Fibroblast of gingiva (primary cell): ENCODE measurements around the gene PREB.

ENCODE experiments used
- DNase-seq: peaks from one replicate; pipeline ENCODE4 v3.0.0-alpha.2; 2011; ENCODE audit warnings: low read depth

PREB gene

GRCh38 chr2:27095745-27096651 lies 38.4 kb downstream of the PREB start:
- DNase-seq = peak; percentile 58

GRCh38 chr2:27095427-27095744 lies 39.0 kb downstream of the PREB start:
- no peak for DNase-seq

DNA sequence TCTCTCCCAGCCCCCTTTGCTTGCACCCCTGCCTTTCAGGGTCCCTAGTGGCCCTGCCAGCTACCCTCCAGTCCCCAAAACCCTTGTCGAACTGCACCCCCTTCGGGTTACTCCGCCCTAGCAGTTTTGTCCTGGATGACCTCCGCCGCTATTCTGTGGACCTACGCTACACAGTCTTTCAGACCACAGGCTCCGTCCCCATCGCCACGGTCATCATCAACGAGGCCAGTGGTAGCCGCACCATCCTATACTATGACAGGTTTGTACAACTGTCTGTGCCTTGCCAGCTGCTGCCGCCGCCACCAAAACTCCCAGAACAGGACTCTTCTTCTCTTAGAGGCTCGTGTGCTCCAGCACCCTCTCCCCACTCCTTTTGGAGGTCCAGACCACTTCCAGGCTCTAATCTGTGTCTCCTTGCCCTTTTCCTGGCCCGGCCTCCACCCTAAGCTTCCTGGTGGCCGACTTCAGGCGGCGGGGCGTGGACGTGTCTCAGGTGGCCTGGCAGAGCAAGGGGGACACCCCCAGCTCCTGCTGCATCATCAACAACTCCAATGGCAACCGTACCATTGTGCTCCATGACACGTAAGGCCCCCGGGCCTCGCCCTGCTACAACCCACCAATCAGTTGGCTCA lies 40.0 kb downstream of the PREB start:
- no peak for DNase-seq

DNA sequence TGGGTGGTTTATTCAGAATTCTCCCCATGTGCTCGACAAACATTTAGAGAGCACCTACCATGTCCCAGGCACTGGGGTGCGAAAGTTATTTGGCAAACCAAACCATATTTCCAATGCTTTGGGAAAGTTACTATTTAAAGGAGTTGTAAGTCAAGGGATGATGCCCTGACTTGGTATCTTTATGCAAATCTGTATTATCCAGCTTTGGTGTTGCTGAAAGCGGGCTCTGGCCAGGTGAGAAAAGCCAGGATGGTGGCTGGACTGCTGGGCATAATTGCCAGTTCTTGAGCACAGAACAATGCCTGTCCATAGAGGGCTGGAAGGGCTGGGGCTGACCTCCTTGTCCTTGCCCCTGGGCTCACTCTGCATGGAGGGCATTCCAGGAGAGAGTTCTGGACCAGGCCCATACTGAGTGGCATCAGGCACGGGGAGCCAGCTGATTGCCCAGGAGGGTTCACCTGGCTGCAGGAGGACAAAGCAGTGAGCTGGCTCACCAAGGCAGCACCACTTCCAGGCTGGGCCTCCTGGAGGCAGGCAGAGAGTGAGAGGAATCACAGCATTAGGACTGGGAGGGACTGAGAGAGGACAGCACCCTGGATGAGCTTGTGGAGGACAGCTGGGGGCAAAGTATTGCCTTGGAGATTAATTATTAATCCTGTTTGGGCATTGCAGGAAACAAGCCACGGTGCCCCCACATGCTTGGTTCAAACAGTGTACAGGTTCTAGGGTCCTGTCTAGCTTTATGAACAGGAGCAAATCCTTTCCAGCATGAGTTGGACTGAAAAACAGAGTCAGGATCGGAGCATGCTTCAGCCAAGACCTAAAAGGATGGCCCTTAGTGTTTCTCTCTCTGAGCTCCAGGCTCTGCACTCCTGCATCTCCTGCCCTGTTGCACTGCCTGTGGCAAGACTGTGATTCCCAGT lies 40.7 kb downstream of the PREB start:
- no peak for DNase-seq

DNA sequence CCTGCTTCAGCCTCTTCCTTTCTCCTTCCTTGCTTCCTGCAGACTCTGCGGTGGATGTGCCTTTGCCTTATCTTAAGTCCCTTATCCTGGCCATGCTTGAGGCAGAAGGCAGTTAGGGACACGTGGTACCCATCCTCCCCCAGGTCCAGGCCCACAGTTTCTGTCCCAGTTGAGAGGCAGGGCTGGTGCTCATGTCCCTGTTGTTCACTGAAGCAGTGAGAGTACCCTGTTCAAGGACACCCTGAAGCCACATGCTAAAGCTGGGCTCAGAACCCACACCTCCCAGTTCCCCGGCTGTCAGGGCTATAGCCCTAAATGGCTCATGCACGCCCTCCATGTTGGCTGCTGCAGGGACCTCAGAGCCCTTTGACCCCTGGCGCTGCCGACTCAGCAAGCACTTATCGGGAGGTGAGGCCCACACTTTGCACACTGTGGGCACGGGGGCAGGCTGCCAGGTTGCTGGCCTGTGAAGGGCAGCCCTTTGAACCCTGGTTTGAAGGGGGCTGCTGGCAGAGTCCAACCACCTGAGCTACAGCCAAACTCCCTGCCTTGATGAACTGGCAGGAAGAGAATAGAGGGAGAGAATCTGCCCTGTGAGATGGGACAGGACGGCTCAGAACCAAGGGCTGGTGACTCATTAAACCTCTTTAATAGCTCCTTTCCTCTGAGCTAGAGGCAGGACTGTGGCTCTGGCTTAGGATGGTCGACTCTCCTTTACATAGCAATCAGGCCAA lies 41.6 kb downstream of the PREB start:
- no peak for DNase-seq

- no peak for DNase-seq
These were observed 42.4 kb downstream of the PREB start for GRCh38 chr2:27091746-27092695.

GRCh38 chr2:27089111-27089954 lies 45.1 kb downstream of the PREB start:
- no peak for DNase-seq

GRCh38 chr2:27088634-27089033 lies 45.8 kb downstream of the PREB start:
- DNase-seq = no peak

DNA sequence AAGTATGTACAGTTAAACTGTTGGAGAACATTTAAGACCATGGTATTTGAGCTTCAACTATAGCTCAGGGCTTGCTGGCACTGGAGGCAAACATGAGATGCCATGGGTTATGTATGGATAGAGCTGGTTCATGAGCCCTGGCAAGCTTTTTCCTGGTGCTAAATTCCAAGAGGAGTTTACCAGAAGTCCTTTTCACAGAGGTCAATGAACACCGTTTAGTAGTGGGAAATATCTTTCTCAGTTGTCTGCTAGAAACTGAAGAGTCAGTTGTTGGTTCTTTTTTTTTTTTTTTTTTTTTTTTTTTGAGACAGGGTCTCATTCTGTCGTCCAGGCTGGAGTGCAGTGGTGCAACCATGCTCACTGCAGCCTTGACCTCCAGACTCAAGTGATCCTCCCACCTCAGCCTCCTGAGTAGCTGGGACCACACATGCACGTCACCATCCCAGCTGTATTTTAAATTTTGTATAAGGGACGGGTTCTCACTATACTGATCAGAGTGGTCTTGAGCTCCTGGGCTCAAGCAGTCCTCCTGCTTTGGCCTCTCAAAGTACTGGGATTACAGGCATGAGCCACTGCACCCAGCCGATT lies 46.5 kb downstream of the PREB start:
- no peak for DNase-seq

DNA sequence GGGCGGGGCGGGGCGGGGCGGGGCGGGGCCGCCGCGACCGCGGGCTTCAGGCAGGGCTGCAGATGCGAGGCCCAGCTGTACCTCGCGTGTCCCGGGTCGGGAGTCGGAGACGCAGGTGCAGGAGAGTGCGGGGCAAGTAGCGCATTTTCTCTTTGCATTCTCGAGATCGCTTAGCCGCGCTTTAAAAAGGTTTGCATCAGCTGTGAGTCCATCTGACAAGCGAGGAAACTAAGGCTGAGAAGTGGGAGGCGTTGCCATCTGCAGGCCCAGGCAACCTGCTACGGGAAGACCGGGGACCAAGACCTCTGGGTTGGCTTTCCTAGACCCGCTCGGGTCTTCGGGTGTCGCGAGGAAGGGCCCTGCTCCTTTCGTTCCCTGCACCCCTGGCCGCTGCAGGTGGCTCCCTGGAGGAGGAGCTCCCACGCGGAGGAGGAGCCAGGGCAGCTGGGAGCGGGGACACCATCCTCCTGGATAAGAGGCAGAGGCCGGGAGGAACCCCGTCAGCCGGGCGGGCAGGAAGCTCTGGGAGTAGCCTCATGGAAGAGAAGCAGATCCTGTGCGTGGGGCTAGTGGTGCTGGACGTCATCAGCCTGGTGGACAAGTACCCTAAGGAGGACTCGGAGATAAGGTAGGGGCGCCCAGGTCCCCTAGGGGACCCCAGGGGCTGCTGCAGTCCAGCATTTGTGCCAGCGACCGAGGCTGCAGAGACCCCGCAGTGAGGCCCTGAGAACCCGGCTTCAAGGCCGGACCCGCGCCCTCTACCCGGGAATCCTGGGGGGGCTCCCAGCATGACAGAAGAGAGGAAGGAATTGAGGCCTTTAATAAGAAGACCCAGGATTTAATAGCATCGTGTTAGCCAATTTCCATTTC lies 47.5 kb downstream of the PREB start, which contains the start of gene KHK:
Gene KHK, plus strand, starts transcription at position 49 of the 870 bp plus-strand sequence. Its CDS starts 488 bp downstream, at position 537.
- no peak for DNase-seq

- peak; percentile 87 for DNase-seq
These were observed 48.2 kb downstream of the PREB start for GRCh38 chr2:27086090-27086723.

DNA sequence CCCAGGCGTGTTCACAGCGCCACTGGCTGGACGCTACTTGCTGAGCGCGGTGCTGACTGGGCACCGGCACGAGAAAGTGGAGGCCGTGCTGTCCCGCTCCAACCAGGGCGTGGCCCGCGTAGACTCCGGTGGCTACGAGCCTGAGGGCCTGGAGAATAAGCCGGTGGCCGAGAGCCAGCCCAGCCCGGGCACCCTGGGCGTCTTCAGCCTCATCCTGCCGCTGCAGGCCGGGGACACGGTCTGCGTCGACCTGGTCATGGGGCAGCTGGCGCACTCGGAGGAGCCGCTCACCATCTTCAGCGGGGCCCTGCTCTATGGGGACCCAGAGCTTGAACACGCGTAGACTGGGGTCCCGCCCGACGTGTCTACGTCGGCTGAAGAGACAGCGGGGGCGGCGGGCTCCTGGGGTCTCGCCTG lies 48.8 kb downstream of the PREB start:
- peak; percentile 80 for DNase-seq

- no peak for DNase-seq
These were observed 49.3 kb downstream of the PREB start for GRCh38 chr2:27085062-27085672.

- DNase-seq = no peak
These were observed 50.0 kb downstream of the PREB start for GRCh38 chr2:27084297-27085061.

- DNase-seq = no peak
These were observed 50.8 kb downstream of the PREB start for GRCh38 chr2:27083410-27084296.
